ENCODE data around the gene ZNF225.

The ZNF225 gene

DNA sequence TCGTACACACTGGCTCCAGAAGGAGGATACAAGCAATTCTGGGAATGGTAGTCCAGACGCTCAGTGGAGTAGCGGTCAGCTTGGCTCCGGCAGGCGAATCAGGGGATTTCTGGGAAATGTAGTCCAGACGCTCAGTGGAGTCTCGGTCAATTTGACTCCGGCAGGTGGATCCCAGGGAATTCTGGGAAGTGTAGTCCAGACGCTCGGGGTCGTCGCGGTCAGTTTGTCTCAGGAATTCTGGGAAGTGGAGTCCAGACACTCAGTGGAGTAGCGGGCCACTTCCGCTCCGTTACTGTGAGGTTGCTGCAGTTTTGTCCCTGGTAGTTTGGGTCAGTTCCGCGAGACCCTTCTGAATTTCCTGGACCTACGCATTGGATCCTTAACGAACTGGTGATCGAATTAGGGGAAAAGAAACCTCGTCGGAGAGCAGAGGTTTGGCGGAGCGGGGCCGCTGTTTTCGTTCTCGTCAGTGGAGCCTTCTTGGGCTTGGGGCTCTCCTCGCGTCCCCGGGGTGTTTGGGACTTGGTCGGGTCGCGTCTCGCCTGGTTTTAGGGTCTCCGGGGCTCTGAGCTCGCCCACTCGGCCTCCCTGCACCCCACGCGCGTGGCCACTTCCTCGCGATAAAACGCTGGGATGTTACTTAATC, at the start of gene ZNF225 (continued):
- TF ChIP-seq, protein P1, sequence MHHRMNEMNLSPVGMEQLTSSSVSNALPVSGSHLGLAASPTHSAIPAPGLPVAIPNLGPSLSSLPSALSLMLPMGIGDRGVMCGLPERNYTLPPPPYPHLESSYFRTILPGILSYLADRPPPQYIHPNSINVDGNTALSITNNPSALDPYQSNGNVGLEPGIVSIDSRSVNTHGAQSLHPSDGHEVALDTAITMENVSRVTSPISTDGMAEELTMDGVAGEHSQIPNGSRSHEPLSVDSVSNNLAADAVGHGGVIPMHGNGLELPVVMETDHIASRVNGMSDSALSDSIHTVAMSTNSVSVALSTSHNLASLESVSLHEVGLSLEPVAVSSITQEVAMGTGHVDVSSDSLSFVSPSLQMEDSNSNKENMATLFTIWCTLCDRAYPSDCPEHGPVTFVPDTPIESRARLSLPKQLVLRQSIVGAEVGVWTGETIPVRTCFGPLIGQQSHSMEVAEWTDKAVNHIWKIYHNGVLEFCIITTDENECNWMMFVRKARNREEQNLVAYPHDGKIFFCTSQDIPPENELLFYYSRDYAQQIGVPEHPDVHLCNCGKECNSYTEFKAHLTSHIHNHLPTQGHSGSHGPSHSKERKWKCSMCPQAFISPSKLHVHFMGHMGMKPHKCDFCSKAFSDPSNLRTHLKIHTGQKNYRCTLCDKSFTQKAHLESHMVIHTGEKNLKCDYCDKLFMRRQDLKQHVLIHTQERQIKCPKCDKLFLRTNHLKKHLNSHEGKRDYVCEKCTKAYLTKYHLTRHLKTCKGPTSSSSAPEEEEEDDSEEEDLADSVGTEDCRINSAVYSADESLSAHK (tag by site-specific recombination; IDR thresholded peaks at IDR 0.05): 0 out of 2 replicates have a peak, but pooled peaks have one; percentile 36
- peak; percentile 73 for TF ChIP-seq ZBTB21 (tag by site-specific recombination; IDR thresholded peaks at IDR 0.05)
- no peak; the same call in 1 of the 2 replicates for TF ChIP-seq KLF9 (tag by site-specific recombination; IDR thresholded peaks at IDR 0.05; ENCODE audit: low read depth)
- TF ChIP-seq ZNF561 (tag by site-specific recombination; IDR thresholded peaks at IDR 0.05; ENCODE audit: borderline replicate concordance): peak; percentile 37; the same call in 1 of the 2 replicates
- TF ChIP-seq ZNF169 (tag by site-specific recombination; IDR thresholded peaks at IDR 0.05): 0 out of 2 replicates have a peak, but pooled peaks have one; percentile 49
- TF ChIP-seq ZNF391 (tag by site-specific recombination; IDR thresholded peaks at IDR 0.05; ENCODE audit: borderline replicate concordance, low read depth): peak; percentile 76; the same call in 1 of the 2 replicates
- no peak for TF ChIP-seq ZNF114 (tag by site-specific recombination; IDR thresholded peaks at IDR 0.05)
- TF ChIP-seq ZNF2 (tag by site-specific recombination; IDR thresholded peaks at IDR 0.05): peak; percentile 97
- no peak for TF ChIP-seq ZNF549 (tag by site-specific recombination; IDR thresholded peaks at IDR 0.05)
- TF ChIP-seq GLIS2 (tag by site-specific recombination; IDR thresholded peaks at IDR 0.05): no peak
- TF ChIP-seq, protein P2, sequence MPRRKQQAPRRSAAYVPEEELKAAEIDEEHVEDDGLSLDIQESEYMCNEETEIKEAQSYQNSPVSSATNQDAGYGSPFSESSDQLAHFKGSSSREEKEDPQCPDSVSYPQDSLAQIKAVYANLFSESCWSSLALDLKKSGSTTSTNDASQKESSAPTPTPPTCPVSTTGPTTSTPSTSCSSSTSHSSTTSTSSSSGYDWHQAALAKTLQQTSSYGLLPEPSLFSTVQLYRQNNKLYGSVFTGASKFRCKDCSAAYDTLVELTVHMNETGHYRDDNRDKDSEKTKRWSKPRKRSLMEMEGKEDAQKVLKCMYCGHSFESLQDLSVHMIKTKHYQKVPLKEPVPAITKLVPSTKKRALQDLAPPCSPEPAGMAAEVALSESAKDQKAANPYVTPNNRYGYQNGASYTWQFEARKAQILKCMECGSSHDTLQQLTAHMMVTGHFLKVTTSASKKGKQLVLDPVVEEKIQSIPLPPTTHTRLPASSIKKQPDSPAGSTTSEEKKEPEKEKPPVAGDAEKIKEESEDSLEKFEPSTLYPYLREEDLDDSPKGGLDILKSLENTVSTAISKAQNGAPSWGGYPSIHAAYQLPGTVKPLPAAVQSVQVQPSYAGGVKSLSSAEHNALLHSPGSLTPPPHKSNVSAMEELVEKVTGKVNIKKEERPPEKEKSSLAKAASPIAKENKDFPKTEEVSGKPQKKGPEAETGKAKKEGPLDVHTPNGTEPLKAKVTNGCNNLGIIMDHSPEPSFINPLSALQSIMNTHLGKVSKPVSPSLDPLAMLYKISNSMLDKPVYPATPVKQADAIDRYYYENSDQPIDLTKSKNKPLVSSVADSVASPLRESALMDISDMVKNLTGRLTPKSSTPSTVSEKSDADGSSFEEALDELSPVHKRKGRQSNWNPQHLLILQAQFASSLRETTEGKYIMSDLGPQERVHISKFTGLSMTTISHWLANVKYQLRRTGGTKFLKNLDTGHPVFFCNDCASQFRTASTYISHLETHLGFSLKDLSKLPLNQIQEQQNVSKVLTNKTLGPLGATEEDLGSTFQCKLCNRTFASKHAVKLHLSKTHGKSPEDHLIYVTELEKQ (tag by site-specific recombination; IDR thresholded peaks at IDR 0.05; ENCODE audit: borderline replicate concordance): peak; percentile 36; the same call in 1 of the 2 replicates
- TF ChIP-seq, protein P3, sequence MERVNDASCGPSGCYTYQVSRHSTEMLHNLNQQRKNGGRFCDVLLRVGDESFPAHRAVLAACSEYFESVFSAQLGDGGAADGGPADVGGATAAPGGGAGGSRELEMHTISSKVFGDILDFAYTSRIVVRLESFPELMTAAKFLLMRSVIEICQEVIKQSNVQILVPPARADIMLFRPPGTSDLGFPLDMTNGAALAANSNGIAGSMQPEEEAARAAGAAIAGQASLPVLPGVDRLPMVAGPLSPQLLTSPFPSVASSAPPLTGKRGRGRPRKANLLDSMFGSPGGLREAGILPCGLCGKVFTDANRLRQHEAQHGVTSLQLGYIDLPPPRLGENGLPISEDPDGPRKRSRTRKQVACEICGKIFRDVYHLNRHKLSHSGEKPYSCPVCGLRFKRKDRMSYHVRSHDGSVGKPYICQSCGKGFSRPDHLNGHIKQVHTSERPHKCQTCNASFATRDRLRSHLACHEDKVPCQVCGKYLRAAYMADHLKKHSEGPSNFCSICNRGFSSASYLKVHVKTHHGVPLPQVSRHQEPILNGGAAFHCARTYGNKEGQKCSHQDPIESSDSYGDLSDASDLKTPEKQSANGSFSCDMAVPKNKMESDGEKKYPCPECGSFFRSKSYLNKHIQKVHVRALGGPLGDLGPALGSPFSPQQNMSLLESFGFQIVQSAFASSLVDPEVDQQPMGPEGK (tag by site-specific recombination; IDR thresholded peaks at IDR 0.05): no peak; the same call in 1 of the 2 replicates
- TF ChIP-seq MYNN (tag by site-specific recombination; IDR thresholded peaks at IDR 0.05; ENCODE audit: borderline replicate concordance): no peak
- peak; percentile 100 for TF ChIP-seq ZNF394 (tag by site-specific recombination; IDR thresholded peaks at IDR 0.05; ENCODE audit: borderline replicate concordance)
- no peak for TF ChIP-seq ZNF529 (tag by site-specific recombination; IDR thresholded peaks at IDR 0.05; ENCODE audit: insufficient replicate concordance)
- TF ChIP-seq BCL11A (tag by site-specific recombination; IDR thresholded peaks at IDR 0.05; ENCODE audit: low read depth): peak; percentile 97
- no peak for TF ChIP-seq ZNF10 (tag by site-specific recombination; IDR thresholded peaks at IDR 0.05)
- 0 out of 2 replicates have a peak, but pooled peaks have one; percentile 6 for TF ChIP-seq ZNF292 (tag by site-specific recombination; IDR thresholded peaks at IDR 0.05; ENCODE audit: borderline replicate concordance, low read depth)
- no peak for TF ChIP-seq ZNF626 (tag by site-specific recombination; IDR thresholded peaks at IDR 0.05)
- TF ChIP-seq ZSCAN30 (tag by site-specific recombination; IDR thresholded peaks at IDR 0.05): peak; percentile 41; the same call in 1 of the 2 replicates
- peak; percentile 90 for TF ChIP-seq KLF8 (tag by site-specific recombination; IDR thresholded peaks at IDR 0.05)
- peak; percentile 47 for TF ChIP-seq ZBTB8A (tag by site-specific recombination; IDR thresholded peaks at IDR 0.05)
- TF ChIP-seq ZNF23 (tag by site-specific recombination; IDR thresholded peaks at IDR 0.05; ENCODE audit: borderline replicate concordance): no peak
- TF ChIP-seq ZNF223 (tag by site-specific recombination; IDR thresholded peaks at IDR 0.05): 0 out of 2 replicates have a peak, but pooled peaks have one; percentile 58
- TF ChIP-seq ZFP3 (tag by site-specific recombination; IDR thresholded peaks at IDR 0.05; ENCODE audit: low read depth): no peak
- TF ChIP-seq, protein P4, sequence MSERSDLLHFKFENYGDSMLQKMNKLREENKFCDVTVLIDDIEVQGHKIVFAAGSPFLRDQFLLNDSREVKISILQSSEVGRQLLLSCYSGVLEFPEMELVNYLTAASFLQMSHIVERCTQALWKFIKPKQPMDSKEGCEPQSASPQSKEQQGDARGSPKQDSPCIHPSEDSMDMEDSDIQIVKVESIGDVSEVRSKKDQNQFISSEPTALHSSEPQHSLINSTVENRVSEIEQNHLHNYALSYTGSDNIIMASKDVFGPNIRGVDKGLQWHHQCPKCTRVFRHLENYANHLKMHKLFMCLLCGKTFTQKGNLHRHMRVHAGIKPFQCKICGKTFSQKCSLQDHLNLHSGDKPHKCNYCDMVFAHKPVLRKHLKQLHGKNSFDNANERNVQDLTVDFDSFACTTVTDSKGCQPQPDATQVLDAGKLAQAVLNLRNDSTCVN (tag by site-specific recombination; optimal IDR thresholded peaks at IDR 0.05): peak; percentile 53
- TF ChIP-seq HOXD13 (CRISPR knock-in tag; IDR thresholded peaks at IDR 0.05; ENCODE audit: borderline replicate concordance): no peak
- no peak for TF ChIP-seq TRIM28 (IDR thresholded peaks at IDR 0.05; ENCODE audit: borderline replicate concordance, low read length)

All from HEK293 (cell line).